Posterior cingulate gyrus (tissue), 11 donors: ENCODE results near the gene DAAM2.

Experiments used
- DNase-seq, 10 donors: peaks; one replicate each; pipeline versions ENCODE4 v3.0.0 to v3.0.0-alpha.2; 2020 to 2021; ENCODE audit warnings: mixed read lengths in 3 of 10
- intact Hi-C: fragments of 100-400 bp; cut with DNase I; formaldehyde crosslinking; loops from one replicate; pipeline ENCODE4 v1.15.1; 2023

Gene DAAM2

GRCh38 chr6:39785281-39785680 is 6.9 kb upstream of the DAAM2 start:
- intact Hi-C loops = no loop called here
- no peak for DNase-seq

GRCh38 chr6:39786649-39787048 is 5.5 kb upstream of the DAAM2 start:
- DNase-seq = no peak
- intact Hi-C loops = no loop called here

GRCh38 chr6:39787322-39787721 is 4.9 kb upstream of the DAAM2 start:
- intact Hi-C loops = no loop called here
- peak in 1 of 10 donors; percentile 50 for DNase-seq

GRCh38 chr6:39790772-39791171 is 1.4 kb upstream of the DAAM2 start:
- DNase-seq = peak in 1 of 10 donors; percentile 37
- intact Hi-C loops = loop anchor here (5.0 to 10.0 kb wide), 3 partner anchors 102 to 416 kb away; no protein-coding TSS in a partner anchor

GRCh38 chr6:39791311-39791710 is 865 bp upstream of the DAAM2 start:
- peak in 1 of 10 donors; percentile 81 for DNase-seq
- intact Hi-C loops = loop anchor here (5.0 to 10.0 kb wide), 3 partner anchors 101 to 417 kb away; no protein-coding TSS in a partner anchor

GRCh38 chr6:39792540-39793450 is 619 bp downstream of the DAAM2 start:
- peak in 4 of 10 donors; percentile 37 to 87 (median 64) for DNase-seq
- intact Hi-C loops = loop anchor here (5.0 to 10.0 kb wide), 3 partner anchors 100 to 418 kb away; no protein-coding TSS in a partner anchor

GRCh38 chr6:39793516-39793915 is 1.3 kb downstream of the DAAM2 start:
- no peak for DNase-seq
- intact Hi-C loops = loop anchor here (5.0 to 10.0 kb wide), 3 partner anchors 99 to 419 kb away; no protein-coding TSS in a partner anchor

- intact Hi-C loops = loop anchor here (5.0 to 10.0 kb wide), 3 partner anchors 98 to 419 kb away; no protein-coding TSS in a partner anchor
- peak in 2 of 10 donors; percentile 49 to 75 for DNase-seq
These were observed 2.1 kb downstream of the DAAM2 start for GRCh38 chr6:39794231-39794630.

GRCh38 chr6:39797751-39798150 is 5.6 kb downstream of the DAAM2 start:
- no peak for DNase-seq
- intact Hi-C loops = loop anchor here (10.0 kb wide), 2 partner anchors 133 to 423 kb away; no protein-coding TSS in a partner anchor

GRCh38 chr6:39800034-39801032 is 8.2 kb downstream of the DAAM2 start:
- DNase-seq = no peak
- intact Hi-C loops = no loop called here

GRCh38 chr6:39801456-39802251 is 9.5 kb downstream of the DAAM2 start:
- peak in 1 of 10 donors; percentile 84 for DNase-seq
- intact Hi-C loops = no loop called here

GRCh38 chr6:39803872-39804271 is 11.7 kb downstream of the DAAM2 start:
- intact Hi-C loops = no loop called here
- no peak for DNase-seq

- intact Hi-C loops = no loop called here
- DNase-seq = no peak
These were observed 12.4 kb downstream of the DAAM2 start for GRCh38 chr6:39804466-39805065.

- no peak for DNase-seq
- intact Hi-C loops = no loop called here
These were observed 14.1 kb downstream of the DAAM2 start for GRCh38 chr6:39806278-39806677.

GRCh38 chr6:39808346-39808745 is 16.2 kb downstream of the DAAM2 start:
- intact Hi-C loops = no loop called here
- no peak for DNase-seq

GRCh38 chr6:39808964-39809363 is 16.8 kb downstream of the DAAM2 start:
- no peak for DNase-seq
- intact Hi-C loops = no loop called here

GRCh38 chr6:39811835-39812345 is 19.7 kb downstream of the DAAM2 start:
- intact Hi-C loops = loop anchor here (10.0 kb wide), 1 partner anchor 53 kb away; no protein-coding TSS in a partner anchor

GRCh38 chr6:39812496-39812852 is 20.3 kb downstream of the DAAM2 start:
- no peak for DNase-seq
- intact Hi-C loops = loop anchor here (10.0 kb wide), 1 partner anchor 52 kb away; no protein-coding TSS in a partner anchor

More at GRCh38 chr6:39811835-39812345, 19.7 kb downstream of the DAAM2 start:
- DNase-seq = peak in 1 of 10 donors; percentile 62
